H1 (cell line): Measurements from ENCODE around the gene HIVEP3. TPM values are rescaled to one million over a fixed set of nuclear protein-coding genes. Genes with fewer than 3 reads are reported as not detected.

Experiments
- CTCF ChIA-PET: fragments of 300-600 bp; sonication (Branson Sonifier 250); formaldehyde crosslinking; loops from one replicate; lab custom pipeline; 2021; ENCODE audit not compliant: partially characterized antibody; lab: Charles Lee
- POLR2A ChIA-PET: fragments of 300-600 bp; sonication (Branson Sonifier 250); formaldehyde crosslinking; loops from one replicate; lab custom pipeline; 2021; ENCODE audit warnings: inconsistent platforms; ENCODE audit not compliant: partially characterized antibody; lab: Charles Lee
- DNase-seq, 2 experiments: peaks; one replicate each; pipeline versions ENCODE4 v3.0.0 to v3.0.0-alpha.2; 2010 to 2022; ENCODE audit warnings: low spot score in 2 of 2, low read depth in 1 of 2, mixed read lengths in 1 of 2
- FAIRE-seq: peaks from 2 replicates; lab custom pipeline; 2011; peaks lifted over from hg19 to GRCh38; lab: Jason Lieb, UNC
- H2AFZ ChIP-seq: 2 replicates; pipeline ENCODE4 v1.8.1; 2012; ENCODE audit warnings: low read length, inconsistent platforms
- H2AK5ac ChIP-seq: 2 replicates; pipeline ENCODE4 v1.6.1; 2013; ENCODE audit warnings: low read depth, low read length
- H2BK120ac ChIP-seq: replicated peaks from 2 replicates; pipeline ENCODE3; 2013; ENCODE audit warnings: low read depth, low read length, inconsistent platforms
- H2BK12ac ChIP-seq: 2 replicates; pipeline ENCODE4 v1.6.1; 2013; ENCODE audit warnings: low read depth, low read length
- H2BK15ac ChIP-seq: 2 replicates; pipeline ENCODE4 v1.6.1; 2013; ENCODE audit warnings: low read length
- H2BK20ac ChIP-seq: 2 replicates; pipeline ENCODE4 v1.6.1; 2013; ENCODE audit warnings: low read length
- H2BK5ac ChIP-seq: 2 replicates; pipeline ENCODE4 v1.6.1; 2013; ENCODE audit warnings: low read depth, low read length
- H3K14ac ChIP-seq: 2 replicates; pipeline ENCODE4 v1.6.1; 2013; ENCODE audit warnings: inconsistent platforms; ENCODE audit not compliant: insufficient read length
- H3K18ac ChIP-seq: 2 replicates; pipeline ENCODE4 v1.6.1; 2013; ENCODE audit warnings: low read length; ENCODE audit errors: extremely low read depth
- H3K23ac ChIP-seq: 2 replicates; pipeline ENCODE4 v1.6.1; 2013; ENCODE audit warnings: inconsistent platforms; ENCODE audit not compliant: insufficient read length
- H3K23me2 ChIP-seq: 2 replicates; pipeline ENCODE4 v1.6.1; 2013; ENCODE audit warnings: low read depth, low read length
- H3K27ac ChIP-seq: 2 replicates; pipeline ENCODE4 v1.6.1; 2011; ENCODE audit warnings: low read depth, low read length, inconsistent platforms
- H3K27me3 ChIP-seq, 4 experiments: replicated peaks in 1 of 4; 1 replicate in 1 of 4; 2 replicates in 3 of 4; pipeline versions ENCODE4 v1.6.1 to v1.8.1; 2011 to 2013; ENCODE audit warnings: low read length in 3 of 4, mild to moderate bottlenecking in 3 of 4, inconsistent platforms in 2 of 4, mixed read lengths in 2 of 4, moderate library complexity in 1 of 4; ENCODE audit not compliant: control insufficient read depth in 3 of 4, insufficient read depth in 3 of 4; ENCODE audit errors: extremely low read depth in 1 of 4
- H3K36me3 ChIP-seq, 4 experiments: 2 replicates each; pipeline versions ENCODE4 v1.6.1 to v1.8.1; 2011 to 2013; ENCODE audit warnings: mild to moderate bottlenecking in 4 of 4, low read length in 3 of 4, moderate library complexity in 2 of 4, control low read depth in 1 of 4, inconsistent platforms in 1 of 4; ENCODE audit not compliant: insufficient read depth in 4 of 4, control insufficient read depth in 2 of 4
- H3K4ac ChIP-seq: replicated peaks from 2 replicates; pipeline ENCODE3; 2013; ENCODE audit warnings: low read length, low read depth, mixed read lengths, inconsistent platforms; ENCODE audit not compliant: insufficient read length
- H3K4me1 ChIP-seq, 4 experiments: replicated peaks in 1 of 4; 1 replicate in 1 of 4; 2 replicates in 3 of 4; pipeline versions ENCODE4 v1.6.1 to v1.8.1; 2011 to 2013; ENCODE audit warnings: low read length in 3 of 4, inconsistent platforms in 2 of 4, mixed read lengths in 1 of 4; ENCODE audit not compliant: insufficient read depth in 4 of 4, control insufficient read depth in 3 of 4
- H3K4me2 ChIP-seq, 2 experiments: 2 replicates each; pipeline versions ENCODE4 v1.6.1 to v1.8.1; 2011 to 2013; ENCODE audit warnings: low read depth in 2 of 2, low read length in 2 of 2, control low read depth in 1 of 2, inconsistent platforms in 1 of 2, mild to moderate bottlenecking in 1 of 2; ENCODE audit not compliant: insufficient read depth in 1 of 2
- H3K4me3 ChIP-seq, 4 experiments: fragments of 200-600, 300-600 bp in 1 of 4; sonication (generic), shearing (Covaris generic), sonication (Bioruptor Twin) in 1 of 4; 2 replicates each; pipeline versions ENCODE4 v1.5.1 to v1.8.1; 2011 to 2016; ENCODE audit warnings: low read length in 4 of 4, low read depth in 3 of 4, control low read depth in 2 of 4, inconsistent platforms in 2 of 4, mild to moderate bottlenecking in 2 of 4, mixed read lengths in 1 of 4, moderate library complexity in 1 of 4; ENCODE audit not compliant: insufficient read depth in 2 of 4; ENCODE audit errors: extremely low read depth in 1 of 4
- H3K56ac ChIP-seq: replicated peaks from 2 replicates; pipeline ENCODE3; 2013; ENCODE audit warnings: low read depth, mild to moderate bottlenecking, mixed read lengths, low read length, inconsistent platforms; ENCODE audit not compliant: insufficient read length
- H3K79me1 ChIP-seq: 2 replicates; pipeline ENCODE4 v1.6.1; 2013; ENCODE audit warnings: low read depth, low read length, control low read depth
- H3K79me2 ChIP-seq, 2 experiments: 2 replicates each; pipeline versions ENCODE4 v1.6.1 to v1.8.1; 2012 to 2013; ENCODE audit warnings: low read length in 2 of 2, mild to moderate bottlenecking in 2 of 2, inconsistent platforms in 1 of 2; ENCODE audit not compliant: insufficient read depth in 2 of 2, control insufficient read depth in 1 of 2
- H3K9ac ChIP-seq, 4 experiments: replicated peaks in 1 of 4; 1 replicate in 1 of 4; 2 replicates in 3 of 4; pipeline versions ENCODE4 v1.6.1 to v1.8.1; 2011 to 2013; ENCODE audit warnings: low read depth in 3 of 4, low read length in 3 of 4, control low read depth in 2 of 4, mild to moderate bottlenecking in 2 of 4, moderate library complexity in 2 of 4, inconsistent platforms in 1 of 4; ENCODE audit errors: extremely low read depth in 1 of 4
- H3K9me3 ChIP-seq, 2 experiments: 2 replicates each; pipeline versions ENCODE4 v1.6.1 to v1.8.1; 2012 to 2013; ENCODE audit warnings: mild to moderate bottlenecking in 2 of 2, moderate library complexity in 2 of 2, control low read depth in 1 of 2, inconsistent platforms in 1 of 2, low read depth in 1 of 2, low read length in 1 of 2, mixed read lengths in 1 of 2; ENCODE audit not compliant: insufficient read depth in 2 of 2
- H4K20me1 ChIP-seq, 2 experiments: replicated peaks in 1 of 2; 2 replicates each; pipeline versions ENCODE3 to v1.8.1; 2011 to 2013; ENCODE audit warnings: inconsistent platforms in 2 of 2, low read length in 2 of 2, mild to moderate bottlenecking in 1 of 2; ENCODE audit not compliant: insufficient read depth in 2 of 2, control insufficient read depth in 1 of 2
- H4K5ac ChIP-seq: 2 replicates; pipeline ENCODE4 v1.6.1; 2013; ENCODE audit warnings: low read length, low read depth, mixed read lengths, inconsistent platforms; ENCODE audit not compliant: insufficient read length
- H4K8ac ChIP-seq: 2 replicates; pipeline ENCODE4 v1.8.0; 2013; ENCODE audit warnings: mild to moderate bottlenecking, moderate library complexity, low read length, inconsistent platforms; ENCODE audit not compliant: insufficient read depth; ENCODE audit errors: extremely low read depth
- H4K91ac ChIP-seq: replicated peaks from 2 replicates; pipeline ENCODE3; 2013; ENCODE audit warnings: low read length, mixed read lengths, inconsistent platforms; ENCODE audit not compliant: insufficient read length
- BACH1 ChIP-seq: IDR thresholded peaks from 2 replicates; pipeline ENCODE4 v1.6.1; 2012; ENCODE audit warnings: low read length, improper control_type of control experiment
- CBX5 ChIP-seq: fragments of 300-800, 300-1000 bp; sonication (generic); IDR thresholded peaks from 2 replicates; pipeline ENCODE4 v1.7.1; 2016; ENCODE audit warnings: antibody characterized with exemption, low read length, low read depth
- GTF2F1 ChIP-seq: IDR thresholded peaks from 2 replicates; pipeline ENCODE4 v1.6.1; 2012; ENCODE audit warnings: low read depth, low read length, improper control_type of control experiment, borderline replicate concordance
- JUN ChIP-seq: IDR thresholded peaks from 2 replicates; pipeline ENCODE4 v1.6.1; 2011; ENCODE audit warnings: low read depth, mild to moderate bottlenecking, improper control_type of control experiment, low read length
- MAFK ChIP-seq: IDR thresholded peaks from 2 replicates; pipeline ENCODE4 v1.6.1; 2012; ENCODE audit warnings: low read depth, mild to moderate bottlenecking, improper control_type of control experiment, low read length
- SP4 ChIP-seq: IDR thresholded peaks from 2 replicates; pipeline ENCODE4 v1.6.1; 2012; ENCODE audit warnings: low read length, inconsistent platforms
- TAF1 ChIP-seq: IDR thresholded peaks from 2 replicates; pipeline ENCODE4 v1.6.1; 2011; ENCODE audit warnings: mild to moderate bottlenecking, low read depth, low read length
- TBP ChIP-seq: IDR thresholded peaks from 2 replicates; pipeline ENCODE4 v1.6.1; 2011; ENCODE audit warnings: low read depth, low read length, improper control_type of control experiment
- WGBS, 2 experiments: shearing (Covaris generic) in 1 of 2; methylation state at CpG; one replicate each; pipeline versions ENCODE4 v1.1.6 to v1.1.7; 2013 to 2015; ENCODE audit warnings: low lambda C conversion rate in 2 of 2, mixed read lengths in 2 of 2, inconsistent platforms in 1 of 2, low coverage in 1 of 2, missing lambda C conversion rate in 1 of 2; ENCODE audit not compliant: insufficient replicate concordance in 2 of 2, insufficient coverage in 1 of 2, insufficient read length in 1 of 2; ENCODE audit errors: extremely low coverage in 1 of 2, missing lambda C conversion rate in 1 of 2; 5-methylcytosine and 5-hydroxymethylcytosine counted together
- polyA plus RNA-seq, 7 experiments: library from polyadenylated mRNA; depleted of rRNA in 3 of 7; stranded (reverse) in 5 of 7; unstranded in 2 of 7; fragments of >200 nt in 5 of 7; fragments of 200-250 nt in 2 of 7; gene quantifications; 1 replicate in 5 of 7; 2 replicates in 1 of 7; 4 replicates in 1 of 7; pipeline versions ENCODE4 v1.2.1 to v1.2.3, GENCODE V29; 2011 to 2013; ENCODE audit warnings: missing spikeins in 2 of 7, mixed read lengths in 2 of 7
- total RNA-seq: library from RNA; stranded (reverse); fragmentation: NEBNext Ultra II Directional; extraction: Animal tissue kit (Norgen Biotek cat#: 25700); gene quantifications from 2 replicates; pipeline ENCODE4 v1.2.1, GENCODE V29; 2021

HIVEP3 gene
- total and polyA plus RNA-seq, 2 of the 8 experiments (the other 6 are each of a cell fraction or from before 2014, with no cell fraction given) = 0.24 to 0.69 TPM

- Histone ChIP-seq H3K56ac (no peak overlapping the region), H3K4me1 (no peaks in the 10 kb centered on the region), H3K79me2 (no peaks in the 10 kb centered on the region), H3K18ac (no peak overlapping the region), H2BK12ac (no peak overlapping the region), H2AFZ (no peak overlapping the region), H2BK120ac (no peak overlapping the region), H3K14ac (no peak overlapping the region), H3K4me3 (no peak overlapping the region), H4K8ac (no peak overlapping the region), H3K4ac (no peak overlapping the region), H3K4me2 (no peak overlapping the region), H3K23ac (no peak overlapping the region), H2BK15ac (no peak overlapping the region), H3K23me2 (no peaks in the 10 kb centered on the region), H2BK5ac (no peak overlapping the region), H4K91ac (no peak overlapping the region), H3K27ac (no peak overlapping the region), H2AK5ac (no peak overlapping the region), H3K36me3 (no peaks in the 10 kb centered on the region), H4K20me1 (no peaks in the 10 kb centered on the region)
- POLR2A ChIA-PET = no interaction called here
- WGBS, 2 experiments = 89% methylated on average over 5 of the region's 5 CpGs; no CpG with 5 or more reads in 1 of the 2 experiments
- CTCF ChIA-PET = interaction anchor here (5.3 kb wide), 1 partner anchor 12 kb away, joined by 33 read pairs; no protein-coding TSS in a partner anchor
- DNase-seq (no peak), FAIRE-seq (no peak)
- TF ChIP-seq BACH1 (no peak), MAFK (no peak), TBP (no peak), GTF2F1 (no peak), CBX5 (no peak), SP4 (no peak), JUN (no peak), TAF1 (no peak)
- TF ChIP-seq, all 59 proteins: peak for 0
- Histone ChIP-seq H3K9ac (no peak overlapping the region), H3K79me1 (no peaks in the 10 kb centered on the region), H4K5ac (no peak overlapping the region), H3K9me3 (no peaks in the 10 kb centered on the region), H3K27me3 (no peaks in the 10 kb centered on the region; a peak in 1 of 7 replicates), H2BK20ac (no peak overlapping the region)
Observed at GRCh38 chr1:41586230-41586629, 332.5 kb downstream of the HIVEP3 start.
